Heart left ventricle (tissue), 13 donors: Measurements from ENCODE around the gene PTPRE.

Experiments used
- POLR2A ChIP-seq, 2 donors: fragments of 450-650 bp; IDR thresholded peaks; one replicate each; pipeline ENCODE4 v1.6.1; 2017; ENCODE audit warnings: antibody characterized with exemption in 2 of 2, mild to moderate bottlenecking in 2 of 2, moderate library complexity in 2 of 2
- TF ChIP-seq, protein P1 (sequence below), 12 donors: fragments of 200-600 bp; sonication (generic) in 4 of 12; IDR thresholded peaks; one replicate each; pipeline versions ENCODE4 v1.5.0 to v1.8.0; 2018 to 2022; ENCODE audit warnings: antibody characterized with exemption in 12 of 12, mild to moderate bottlenecking in 5 of 12
- donor health status: ischemic (EF 13 %, LVEDD 7.1; RV severe dilation, severe dysfunction).
- donor health status: DM: no; HTN: yes; CAD: no.
- donor health status: DM: no; HTN: no; CAD: no.
- donor health status: ischemic (EF 25% LVEDD 6.9; RV normal size, moderate dysfunction).
- donor health status: ischemic (EF 25% LVEDD 5.7; RV mildly dilated, moderate dysfunction).
- donor health status: ischemic (EF 35%, LVEDD 5.7; RV mildly dilated, moderate dysfunction).
- donor health status: nonischemic (EF 11% LVEDD 7.7; RV severe dilation, severe dysfunction).
- donor health status: DM: yes; HTN: yes; CAD: no.
- donor health status: PGD.
- donor health status: ischemic (EF 29% LVEDD 5.4; RV normal size, mild dysfunction).
- donor health status: nonischemic (EF 23%, LVEDD 6.1; RV moderate dilation, normal function).

DNA sequence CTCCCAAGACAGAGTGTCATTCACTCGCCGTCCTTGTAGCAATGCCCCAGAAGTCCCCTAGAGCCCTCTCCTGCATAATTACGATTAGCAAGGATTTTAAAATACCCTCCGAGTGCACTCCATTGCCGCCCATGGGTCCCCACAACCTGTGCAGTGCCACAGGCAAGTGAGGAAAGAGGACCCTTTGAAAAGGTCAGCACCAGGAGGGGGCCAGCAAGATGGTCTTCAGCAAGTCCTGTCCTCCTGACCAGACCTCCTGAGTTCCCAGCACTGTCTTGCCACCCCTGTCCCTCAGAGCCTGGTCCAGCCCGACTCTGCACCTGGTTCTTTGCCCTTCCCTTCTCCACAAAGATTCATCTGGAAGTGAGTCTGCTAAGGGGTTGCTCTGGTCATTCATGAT, 46.3 kb upstream of the PTPRE start:
- TF ChIP-seq, protein P1, sequence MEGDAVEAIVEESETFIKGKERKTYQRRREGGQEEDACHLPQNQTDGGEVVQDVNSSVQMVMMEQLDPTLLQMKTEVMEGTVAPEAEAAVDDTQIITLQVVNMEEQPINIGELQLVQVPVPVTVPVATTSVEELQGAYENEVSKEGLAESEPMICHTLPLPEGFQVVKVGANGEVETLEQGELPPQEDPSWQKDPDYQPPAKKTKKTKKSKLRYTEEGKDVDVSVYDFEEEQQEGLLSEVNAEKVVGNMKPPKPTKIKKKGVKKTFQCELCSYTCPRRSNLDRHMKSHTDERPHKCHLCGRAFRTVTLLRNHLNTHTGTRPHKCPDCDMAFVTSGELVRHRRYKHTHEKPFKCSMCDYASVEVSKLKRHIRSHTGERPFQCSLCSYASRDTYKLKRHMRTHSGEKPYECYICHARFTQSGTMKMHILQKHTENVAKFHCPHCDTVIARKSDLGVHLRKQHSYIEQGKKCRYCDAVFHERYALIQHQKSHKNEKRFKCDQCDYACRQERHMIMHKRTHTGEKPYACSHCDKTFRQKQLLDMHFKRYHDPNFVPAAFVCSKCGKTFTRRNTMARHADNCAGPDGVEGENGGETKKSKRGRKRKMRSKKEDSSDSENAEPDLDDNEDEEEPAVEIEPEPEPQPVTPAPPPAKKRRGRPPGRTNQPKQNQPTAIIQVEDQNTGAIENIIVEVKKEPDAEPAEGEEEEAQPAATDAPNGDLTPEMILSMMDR (IDR thresholded peaks at IDR 0.05), result no peak
- no peak for TF ChIP-seq POLR2A (IDR thresholded peaks at IDR 0.05)
